Smooth muscle cell (in vitro differentiated cells): ENCODE measurements around the gene OSBPL5. TPM values are rescaled to one million over a fixed set of nuclear protein-coding genes. Genes with fewer than 3 reads are reported as not detected.

Experiments
- DNase-seq: peaks from one replicate; lab custom pipeline; 2025; ENCODE audit not compliant: unreplicated experiment; lab: John Stamatoyannopoulos, UW
- H2AFZ ChIP-seq: fragments of 200-600 bp; sonication (generic); 2 replicates; pipeline ENCODE4 v1.6.0; 2016; ENCODE audit warnings: antibody characterized with exemption, low read depth, mild to moderate bottlenecking
- H3F3A ChIP-seq: fragments of 200-600 bp; sonication (generic); 2 replicates; pipeline ENCODE4 v1.6.0; 2017; ENCODE audit warnings: antibody characterized with exemption, low read depth
- H3K27ac ChIP-seq: fragments of 200-600 bp; sonication (generic); 2 replicates; pipeline ENCODE4 v1.5.1; 2016; ENCODE audit warnings: low read depth, mild to moderate bottlenecking
- H3K27me3 ChIP-seq: fragments of 200-600 bp; sonication (generic); 2 replicates; pipeline ENCODE4 v1.6.1; 2016; ENCODE audit warnings: low read depth, mild to moderate bottlenecking
- H3K36me3 ChIP-seq: fragments of 200-600 bp; sonication (generic); 2 replicates; pipeline ENCODE4 v1.5.1; 2016; ENCODE audit warnings: low read depth
- H3K4me1 ChIP-seq: fragments of 200-600 bp; sonication (generic); 2 replicates; pipeline ENCODE4 v1.5.1; 2016; ENCODE audit warnings: low read depth
- H3K4me2 ChIP-seq: fragments of 200-600 bp; sonication (generic); 2 replicates; pipeline ENCODE4 v1.6.0; 2016; ENCODE audit warnings: mild to moderate bottlenecking
- H3K4me3 ChIP-seq: fragments of 200-600 bp; sonication (generic); 2 replicates; pipeline ENCODE4 v1.5.1; 2016; ENCODE audit warnings: mild to moderate bottlenecking
- H3K79me2 ChIP-seq: fragments of 200-600 bp; sonication (generic); 2 replicates; pipeline ENCODE4 v1.6.0; 2016; ENCODE audit warnings: low read depth, mild to moderate bottlenecking
- H3K9ac ChIP-seq: fragments of 200-600 bp; sonication (generic); 2 replicates; pipeline ENCODE4 v1.6.0; 2016; ENCODE audit warnings: low read depth
- H3K9me3 ChIP-seq: fragments of 200-600 bp; sonication (generic); replicated peaks from 2 replicates; pipeline ENCODE4 v1.5.1; 2016; ENCODE audit warnings: low read depth
- H4K20me1 ChIP-seq: fragments of 200-600 bp; sonication (generic); 2 replicates; pipeline ENCODE4 v1.6.0; 2016; ENCODE audit warnings: low read depth
- CTCF ChIP-seq: fragments of 200-600 bp; sonication (generic); IDR thresholded peaks from 2 replicates; pipeline ENCODE4 v1.5.1; 2017; ENCODE audit warnings: borderline replicate concordance, mild to moderate bottlenecking, antibody characterized with exemption; ENCODE audit not compliant: insufficient read depth, poor library complexity, severe bottlenecking
- WGBS: methylation state at CpG from one replicate; pipeline ENCODE4 v1.1.7; 2016; ENCODE audit warnings: low lambda C conversion rate; 5-methylcytosine and 5-hydroxymethylcytosine counted together
- polyA plus RNA-seq: library from polyadenylated mRNA; unstranded; fragments of >200 nt; fragmentation: Nextera tagmentation; extraction: Ambion mirVana; gene quantifications from 2 replicates; pipeline ENCODE4 v1.2.1, GENCODE V29; 2016
- total RNA-seq: library from RNA; depleted of rRNA; stranded (reverse); fragments of >200 nt; gene quantifications from 2 replicates; pipeline ENCODE4 v1.2.3, GENCODE V29; 2014

Gene OSBPL5
- total and polyA plus RNA-seq, 2 experiments from 2014 or later = 27.3 to 43.4 TPM

DNA sequence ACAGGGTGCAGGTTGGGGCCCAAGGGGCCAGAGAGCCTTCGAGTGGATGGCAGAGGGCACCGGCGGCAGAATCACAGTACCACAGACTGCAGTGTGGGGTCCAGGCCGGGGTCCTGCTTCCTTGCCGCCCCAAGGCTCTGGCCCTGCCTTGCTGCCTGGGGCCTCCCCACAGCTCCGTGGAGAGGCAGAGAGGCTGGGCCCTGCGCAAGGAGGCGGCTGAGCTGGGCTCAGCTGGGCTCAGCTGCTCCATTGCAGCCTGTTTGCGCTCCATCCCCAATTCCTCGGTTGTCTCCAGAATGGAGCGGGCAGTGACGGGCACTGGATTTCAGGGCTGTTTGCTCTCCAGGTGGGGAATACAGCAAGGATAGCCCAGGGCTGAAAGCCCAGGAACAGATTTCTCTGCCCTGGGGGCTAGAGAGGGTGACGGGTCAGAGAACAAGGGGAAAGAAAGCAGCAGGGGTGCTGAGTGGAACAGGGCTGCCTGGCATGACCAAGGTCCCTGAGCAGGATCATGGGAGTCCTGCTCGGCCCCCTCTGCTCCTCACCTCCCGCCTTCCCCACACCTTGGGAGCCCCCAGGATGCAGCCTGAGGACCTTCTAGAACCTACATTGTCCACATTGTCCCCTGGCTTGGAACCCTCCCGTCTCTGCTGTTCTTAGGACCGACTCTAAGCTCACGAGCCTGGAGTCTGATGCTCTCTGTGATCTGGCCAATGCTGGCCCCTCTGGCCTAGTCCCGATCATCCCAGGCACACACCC lies 34.6 kb upstream of the OSBPL5 start:
- H2AFZ ChIP-seq = no peak overlapping the region
- H3K9ac ChIP-seq = no peak overlapping the region
- peaks cover 51% of the 10 kb centered on the region for H3K27me3 ChIP-seq
- no peak for DNase-seq
- no peaks in the 10 kb centered on the region for H3K9me3 ChIP-seq
- no peak overlapping the region for H3K27ac ChIP-seq
- H3K4me3 ChIP-seq = no peak overlapping the region
- WGBS = 88% methylated on average over 13 of the region's 19 CpGs
- TF ChIP-seq CTCF = no peak
- H3K4me1 ChIP-seq = peaks cover 10% of the 10 kb centered on the region
- no peaks in the 10 kb centered on the region for H3K36me3 ChIP-seq
- H3F3A ChIP-seq = no peaks in the 10 kb centered on the region
- no peaks in the 10 kb centered on the region for H3K79me2 ChIP-seq
- H4K20me1 ChIP-seq = no peaks in the 10 kb centered on the region
- H3K4me2 ChIP-seq = no peak overlapping the region

DNA sequence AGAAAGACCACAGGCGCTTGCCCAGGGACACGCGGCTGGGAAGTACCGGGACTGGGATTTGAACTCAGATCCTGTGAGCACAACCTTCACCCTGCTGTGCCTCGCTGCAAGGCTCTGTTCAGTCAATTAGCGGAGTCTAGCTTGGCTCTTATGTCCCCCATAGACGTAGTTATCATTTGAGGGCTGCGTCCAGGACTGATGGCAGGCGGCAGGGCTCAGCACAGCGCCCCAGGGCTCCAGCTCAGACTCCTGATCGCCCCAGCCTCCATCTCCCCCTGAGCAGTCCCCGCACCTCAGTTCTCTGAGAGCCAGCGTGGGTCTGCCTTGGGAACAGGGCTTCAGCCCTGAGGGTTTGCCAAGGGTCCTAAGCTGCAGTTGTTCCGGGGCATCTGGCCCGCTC lies 33.7 kb upstream of the OSBPL5 start:
- Histone ChIP-seq H3K9me3 (no peaks in the 10 kb centered on the region), H3K4me2 (no peak overlapping the region), H3K4me3 (no peak overlapping the region), H3K27ac (no peak overlapping the region), H3K4me1 (peaks cover 10% of the 10 kb centered on the region), H3K79me2 (no peaks in the 10 kb centered on the region), H3K9ac (no peak overlapping the region), H2AFZ (no peak overlapping the region), H3K36me3 (no peaks in the 10 kb centered on the region), H3K27me3 (peaks cover 42% of the 10 kb centered on the region), H3F3A (no peaks in the 10 kb centered on the region), H4K20me1 (no peaks in the 10 kb centered on the region)
- 90% methylated on average over 15 of the region's 15 CpGs for WGBS
- DNase-seq = no peak
- TF ChIP-seq CTCF = no peak

GRCh38 chr11:3197878-3198528 lies 32.9 kb upstream of the OSBPL5 start:
- 87% methylated on average over 8 of the region's 8 CpGs for WGBS
- Histone ChIP-seq H3K27ac (no peak overlapping the region), H3K36me3 (no peaks in the 10 kb centered on the region), H3K4me1 (peaks cover 2% of the 10 kb centered on the region), H3K79me2 (no peaks in the 10 kb centered on the region), H3F3A (no peaks in the 10 kb centered on the region), H3K9me3 (no peaks in the 10 kb centered on the region), H2AFZ (no peak overlapping the region), H3K4me2 (no peak overlapping the region), H3K4me3 (no peak overlapping the region), H4K20me1 (no peaks in the 10 kb centered on the region), H3K27me3 (peaks cover 34% of the 10 kb centered on the region), H3K9ac (no peak overlapping the region)
- DNase-seq = no peak
- TF ChIP-seq CTCF = no peak
